Renal cortex interstitium (tissue), 11 donors: ENCODE results near the gene LARGE1. TPM values are rescaled to one million over a fixed set of nuclear protein-coding genes. Genes with fewer than 3 reads are reported as not detected.
A peak's percentile ranks its signal among the peaks of the same experiment; 100 is the strongest.

Experiments
- DNase-seq, 11 donors: peaks; one replicate each; pipeline ENCODE4 v3.0.0-alpha.2; 2013; ENCODE audit warnings: low read depth in 9 of 11, low spot score in 4 of 11; ENCODE audit errors: extremely low read depth in 1 of 11
- polyA plus RNA-seq, 3 donors: library from polyadenylated mRNA; unstranded; fragments of 120-200 nt; gene quantifications; one replicate each; pipeline ENCODE4 v1.2.1, GENCODE V29; 2013; ENCODE audit not compliant: insufficient read length in 3 of 3

Gene LARGE1
- polyA plus RNA-seq, 3 donors, result 24.6 to 27.8 (median 27.1) TPM

DNA sequence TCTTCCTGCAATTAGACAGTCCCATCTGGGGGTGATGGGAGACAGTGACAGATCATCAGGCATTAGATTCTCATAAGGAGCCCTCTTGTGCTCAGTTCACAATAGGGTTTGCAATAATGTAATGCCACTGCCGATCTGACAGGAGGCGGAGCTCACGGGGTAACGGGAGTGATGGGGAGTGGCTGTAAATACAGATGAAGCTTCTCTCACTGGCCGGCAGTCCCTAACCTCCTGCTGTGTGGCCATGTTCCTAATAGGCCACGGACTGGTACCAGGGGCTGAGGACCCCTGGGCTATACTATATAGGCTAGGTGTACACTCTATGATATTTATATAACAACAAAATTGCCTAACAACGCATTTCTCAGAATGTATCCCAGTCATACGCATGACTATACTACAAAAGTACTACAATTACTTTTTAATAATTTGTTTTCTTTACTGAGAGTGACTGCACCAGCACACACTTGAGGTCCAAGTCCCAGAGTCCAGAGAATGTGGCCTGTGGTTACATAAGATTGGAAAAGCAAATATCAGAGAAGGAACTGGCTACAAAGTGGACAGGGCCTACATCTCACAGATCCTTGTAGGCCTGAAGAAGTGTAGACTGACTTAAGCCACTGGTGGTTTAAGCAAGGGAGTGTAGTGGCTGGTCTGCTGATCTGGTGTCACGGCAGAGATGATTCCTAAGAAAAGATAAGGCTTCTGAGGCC lies 200.0 kb downstream of the LARGE1 start:
- DNase-seq, result no peak

DNA sequence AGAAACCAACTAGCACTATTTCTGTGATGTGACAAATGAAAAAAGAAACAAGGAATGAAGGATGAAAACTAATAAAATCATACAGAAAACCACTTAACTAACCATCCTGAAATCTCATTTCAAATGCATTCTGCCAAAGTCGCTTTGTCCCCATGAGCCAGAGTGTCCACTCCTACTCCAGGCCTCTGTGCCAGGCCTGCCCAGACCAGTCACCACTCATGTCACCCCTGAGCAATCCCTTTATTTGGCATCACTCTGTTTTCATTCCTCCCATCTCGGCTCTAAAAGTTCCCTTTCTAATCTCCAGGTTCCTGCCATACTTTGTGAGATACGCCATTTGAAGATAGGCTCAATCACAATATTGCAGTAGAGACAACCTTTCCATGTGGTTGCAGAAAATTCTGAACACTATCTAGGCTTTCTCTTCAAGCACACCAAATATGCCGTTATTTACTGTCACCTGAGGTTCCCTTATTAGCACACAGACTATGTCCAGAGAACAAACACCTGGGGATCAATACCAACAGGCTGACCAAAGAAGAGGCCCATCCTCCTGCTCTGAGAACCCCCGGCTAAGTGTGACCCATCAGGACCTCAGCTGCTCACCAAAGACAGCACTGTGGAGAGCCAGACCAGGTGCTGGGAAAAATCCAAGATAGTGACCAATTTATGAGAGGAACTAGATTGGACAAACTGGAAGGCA lies 202.4 kb downstream of the LARGE1 start:
- no peak for DNase-seq

DNA sequence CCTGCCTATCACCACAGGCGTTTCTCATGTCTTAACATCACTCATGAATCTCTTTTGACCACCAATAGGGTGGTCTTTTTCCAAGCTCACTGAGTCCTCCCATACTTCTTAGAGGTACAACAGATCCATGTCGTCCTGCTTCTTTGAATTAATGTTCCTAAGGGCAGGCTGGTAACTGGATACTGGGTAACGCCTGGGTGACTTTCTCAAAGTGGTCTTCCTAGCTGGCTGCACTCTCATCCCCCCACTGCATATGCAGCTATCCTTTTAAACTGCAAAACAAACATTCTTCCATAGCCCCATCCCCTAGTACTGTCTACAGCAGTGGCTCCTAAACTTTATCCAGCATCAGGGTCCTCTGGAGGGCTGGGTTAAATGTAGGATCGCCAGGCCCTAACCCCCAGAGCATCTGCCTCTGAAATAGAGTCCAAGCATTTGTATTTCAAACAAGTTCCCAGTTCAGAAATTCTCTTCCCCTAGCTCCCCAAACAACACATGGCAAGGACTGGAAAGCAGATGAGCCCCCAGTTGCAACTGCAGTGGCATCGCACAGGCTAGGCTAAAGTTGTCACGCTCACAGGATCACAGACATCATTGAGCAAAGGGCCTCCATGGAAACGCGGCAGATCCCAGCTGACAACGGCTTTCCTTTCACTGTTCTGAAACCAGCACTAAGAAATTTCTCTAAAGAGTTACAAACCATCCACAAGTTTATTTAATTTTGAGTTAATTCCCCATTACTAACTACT lies 204.9 kb downstream of the LARGE1 start:
- peak in 8 of 11 donors; percentile 10 to 55 (median 30) for DNase-seq

DNA sequence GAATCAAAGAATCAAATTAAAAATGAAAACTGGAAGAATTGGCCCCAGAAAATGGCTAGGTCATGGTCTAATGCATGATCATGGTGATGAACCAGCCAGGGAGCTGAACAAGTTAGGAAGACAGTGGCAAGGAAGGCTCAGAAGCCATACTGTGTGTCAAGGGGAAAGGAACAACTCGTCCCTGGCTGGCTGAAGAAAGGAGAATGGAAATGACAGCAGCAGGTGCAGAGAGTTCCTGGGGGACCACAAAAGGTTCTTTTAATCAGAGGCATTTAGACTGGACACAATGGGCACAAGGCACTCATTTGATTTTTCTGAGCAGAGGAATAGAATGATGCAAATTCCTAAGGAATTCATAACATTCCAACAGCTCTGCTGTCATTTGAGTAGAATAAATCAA lies 209.9 kb downstream of the LARGE1 start:
- no peak for DNase-seq

DNA sequence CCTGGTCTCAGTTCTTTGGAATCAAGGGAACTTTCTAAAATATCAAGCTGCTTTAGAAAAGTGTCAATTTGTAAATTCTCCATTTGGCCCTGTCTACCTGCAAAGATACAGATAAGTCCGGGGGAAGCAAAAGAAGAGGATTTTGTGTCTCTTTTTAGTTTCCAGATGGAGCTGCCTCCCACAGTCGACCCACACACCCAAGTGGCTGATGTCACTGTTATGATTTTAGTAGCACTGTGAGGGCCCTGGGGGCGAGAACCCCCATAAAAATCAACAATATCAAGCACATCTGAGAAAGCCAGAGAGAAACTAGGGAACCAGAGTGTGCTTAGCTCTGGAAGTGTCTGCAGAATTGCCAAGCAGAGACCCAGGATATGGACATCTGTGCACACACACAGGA lies 212.7 kb downstream of the LARGE1 start:
- DNase-seq, result no peak

DNA sequence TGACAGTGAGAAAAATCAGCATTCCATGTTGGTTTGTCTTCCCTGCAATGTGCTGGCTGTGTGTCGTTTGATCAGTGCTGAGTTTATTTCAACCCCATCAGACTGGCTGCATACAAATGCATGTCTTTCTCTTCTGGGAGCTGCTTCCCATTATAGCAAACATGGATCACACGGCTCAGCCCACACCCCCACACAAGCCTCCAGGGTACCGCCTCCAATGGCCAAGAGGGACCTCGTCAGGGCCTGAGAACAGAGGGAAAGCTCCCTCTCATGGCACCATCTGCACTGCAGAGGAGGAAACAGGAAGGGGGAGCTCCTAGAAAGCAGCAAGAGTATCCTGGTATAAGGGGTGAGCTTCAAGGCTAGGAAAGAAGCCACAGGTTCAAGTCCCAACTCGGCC lies 214.2 kb downstream of the LARGE1 start:
- no peak for DNase-seq

DNA sequence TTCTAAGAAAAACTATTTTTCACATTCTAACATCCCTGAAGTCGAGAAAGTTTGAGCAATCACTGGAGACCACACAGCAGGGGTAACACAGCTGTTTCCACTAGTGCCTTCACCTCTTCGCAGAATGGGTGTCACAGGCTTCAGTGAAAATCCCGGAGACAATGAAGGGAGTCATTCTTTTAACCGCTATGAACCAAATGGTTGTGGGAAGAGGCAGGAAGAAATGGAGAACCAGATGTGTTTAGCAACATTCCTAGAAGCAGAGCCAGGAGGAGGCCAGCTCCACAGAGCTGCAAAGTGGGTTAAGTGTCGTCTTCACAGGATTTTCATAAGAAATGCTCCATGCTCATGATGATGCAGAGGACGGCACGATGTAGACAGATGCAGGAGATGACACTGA lies 221.1 kb downstream of the LARGE1 start:
- no peak for DNase-seq

DNA sequence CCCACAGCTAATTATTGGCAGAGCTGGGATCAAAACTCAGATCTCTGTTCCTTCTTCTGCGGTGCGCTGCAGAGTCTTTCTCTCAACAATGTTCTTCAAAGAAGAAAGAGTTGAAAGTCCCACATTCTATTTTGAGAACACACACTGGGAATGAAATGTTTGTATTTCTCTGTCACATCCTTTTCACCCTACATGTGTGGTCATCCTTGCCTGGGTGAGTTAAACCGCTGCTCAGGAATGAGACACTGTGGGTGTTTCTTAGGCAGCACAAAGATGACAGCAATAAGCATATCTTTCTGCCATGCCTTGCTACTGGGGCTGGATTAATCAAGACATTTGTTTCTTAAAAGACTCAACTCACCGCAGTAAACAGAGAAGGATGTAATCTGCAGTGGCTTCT lies 222.6 kb downstream of the LARGE1 start:
- no peak for DNase-seq

DNA sequence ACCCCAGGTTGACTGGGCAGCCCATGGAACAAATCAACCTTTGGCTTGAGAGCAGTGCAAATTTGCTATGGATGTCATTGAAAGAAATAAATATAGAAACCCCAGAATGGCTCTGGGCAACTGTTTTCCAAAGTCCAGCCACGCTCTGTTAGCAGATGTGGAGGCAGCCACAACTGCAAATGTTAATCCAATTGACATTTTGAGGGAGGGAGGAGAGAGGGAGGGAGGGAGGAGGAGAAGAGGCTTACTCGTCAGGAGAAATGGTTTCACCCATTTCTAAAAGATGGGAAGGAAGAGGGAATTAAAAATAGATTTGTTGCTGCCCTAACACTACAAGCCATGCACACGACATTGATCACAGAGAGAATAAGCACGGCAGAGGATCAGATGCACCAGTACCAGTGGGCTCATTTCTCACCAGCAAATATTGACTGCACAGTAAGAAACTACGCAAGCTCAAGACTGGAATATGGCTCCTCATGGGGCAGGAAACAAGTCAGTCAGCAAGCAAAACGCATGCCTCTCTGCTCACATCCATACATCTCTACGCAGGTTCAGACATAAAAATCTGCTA lies 229.1 kb downstream of the LARGE1 start:
- no peak for DNase-seq

DNA sequence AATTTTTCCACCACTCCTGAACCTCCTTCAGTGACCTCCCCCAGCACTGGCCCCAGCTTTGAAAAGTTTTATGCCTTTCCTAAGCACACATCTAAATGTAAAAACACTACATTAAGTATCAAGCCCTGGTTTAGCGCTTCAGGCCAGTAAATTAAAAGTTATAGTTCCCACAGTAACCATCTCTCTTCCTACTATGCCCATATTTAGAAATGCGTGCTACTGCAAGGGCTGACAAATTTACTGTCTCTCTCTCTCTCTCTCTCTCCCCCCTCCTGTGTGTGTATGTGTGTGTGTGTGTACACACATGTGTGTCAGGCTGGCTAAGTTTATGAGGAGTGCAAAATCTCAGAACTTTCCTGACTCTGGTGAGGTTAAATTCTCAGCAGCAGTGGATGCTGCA lies 231.4 kb downstream of the LARGE1 start:
- peak in 8 of 11 donors; percentile 8 to 30 (median 18) for DNase-seq

DNA sequence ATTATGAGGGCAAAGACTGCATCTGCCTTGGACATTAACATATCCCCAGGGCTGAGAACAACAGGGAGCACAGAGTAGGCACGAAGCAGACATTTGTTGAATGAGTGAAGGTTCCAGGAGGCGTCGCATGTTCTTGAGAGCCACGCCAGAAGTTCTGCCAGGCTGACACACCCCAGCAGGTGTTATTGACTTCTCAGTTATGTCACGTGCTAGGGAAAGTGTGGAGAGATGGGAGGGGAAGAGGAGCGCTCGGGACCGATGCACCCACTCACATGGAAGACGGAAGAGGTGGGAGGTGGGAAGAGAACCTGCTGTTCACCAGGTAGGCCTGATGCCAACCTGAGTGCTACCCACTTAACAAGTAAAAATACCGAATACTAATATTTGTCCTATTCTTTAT lies 232.8 kb downstream of the LARGE1 start:
- DNase-seq, result no peak

DNA sequence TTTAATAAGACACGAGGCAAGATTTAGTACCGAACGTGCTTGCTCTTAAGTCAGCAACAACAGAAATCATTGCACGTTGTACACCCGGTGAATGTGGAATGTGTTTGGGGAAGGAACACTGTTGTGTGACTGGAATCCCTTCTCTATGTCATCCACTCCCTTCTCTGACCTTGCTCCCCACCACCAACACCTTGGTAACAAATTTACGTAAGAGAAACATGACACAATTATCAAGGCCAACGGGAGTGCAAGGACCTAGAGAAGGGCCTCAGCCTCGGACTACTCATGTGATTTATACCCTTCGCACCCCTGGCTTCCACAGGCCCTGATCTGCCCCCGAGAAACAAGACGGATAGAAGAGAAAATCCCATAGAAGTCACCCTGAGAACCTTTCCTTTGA lies 236.2 kb downstream of the LARGE1 start:
- peak in 7 of 11 donors; percentile 6 to 48 (median 27) for DNase-seq

DNA sequence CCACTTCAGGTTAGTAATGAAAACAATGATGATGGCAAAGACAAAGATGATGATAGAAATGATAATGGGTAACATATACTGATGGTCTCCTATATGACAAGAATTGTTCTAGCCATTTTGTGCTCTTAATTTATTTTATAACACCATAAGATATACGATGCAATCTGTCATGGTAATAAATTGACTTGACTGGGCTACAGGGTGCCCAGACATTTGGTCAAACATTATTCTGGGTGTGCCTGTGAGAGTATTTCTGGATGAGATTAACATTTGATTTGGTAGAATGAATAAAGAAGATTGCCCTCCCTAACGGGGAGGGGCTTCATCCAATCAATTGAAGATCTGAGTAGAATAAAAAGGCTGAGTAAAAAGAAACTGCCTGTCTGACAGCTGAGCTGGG lies 237.3 kb downstream of the LARGE1 start:
- DNase-seq, result no peak

DNA sequence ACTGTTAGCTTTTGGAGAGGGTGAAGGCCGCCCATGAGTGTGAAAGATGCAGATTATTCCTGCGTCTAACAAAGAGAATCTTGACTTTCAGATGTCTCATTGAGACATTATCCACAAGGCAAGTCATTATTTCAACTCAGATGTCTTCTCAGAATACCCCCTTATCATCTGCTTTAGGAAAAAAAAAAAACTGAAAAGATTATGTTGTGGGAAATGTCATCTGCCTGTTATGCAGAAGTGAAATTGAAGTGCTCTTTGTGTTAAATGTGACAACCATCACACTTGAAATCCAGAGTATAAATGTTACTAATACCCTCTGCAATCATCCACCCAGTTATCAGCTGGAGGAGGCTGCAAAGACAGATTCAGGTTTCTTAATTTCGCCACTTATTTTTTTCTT lies 239.6 kb downstream of the LARGE1 start:
- no peak for DNase-seq

DNA sequence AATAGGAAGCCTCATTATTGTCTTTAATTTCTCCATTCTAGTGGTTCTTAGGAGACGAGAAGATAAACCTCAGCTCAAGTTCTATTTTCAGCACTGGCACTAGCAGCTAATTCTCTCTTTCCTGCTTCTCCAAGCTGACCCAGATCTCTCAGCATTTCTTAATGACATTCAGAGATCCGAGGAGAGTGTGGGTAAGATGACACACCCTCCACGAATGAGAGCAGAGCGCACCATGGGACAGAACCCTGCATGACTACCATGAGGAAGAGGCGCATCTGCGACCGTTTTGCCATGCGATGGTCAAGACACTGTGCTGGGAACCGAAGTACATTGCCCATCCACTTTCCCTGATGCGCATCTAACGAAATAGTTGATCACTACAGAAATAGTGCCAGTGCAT lies 241.8 kb downstream of the LARGE1 start:
- DNase-seq, result no peak

DNA sequence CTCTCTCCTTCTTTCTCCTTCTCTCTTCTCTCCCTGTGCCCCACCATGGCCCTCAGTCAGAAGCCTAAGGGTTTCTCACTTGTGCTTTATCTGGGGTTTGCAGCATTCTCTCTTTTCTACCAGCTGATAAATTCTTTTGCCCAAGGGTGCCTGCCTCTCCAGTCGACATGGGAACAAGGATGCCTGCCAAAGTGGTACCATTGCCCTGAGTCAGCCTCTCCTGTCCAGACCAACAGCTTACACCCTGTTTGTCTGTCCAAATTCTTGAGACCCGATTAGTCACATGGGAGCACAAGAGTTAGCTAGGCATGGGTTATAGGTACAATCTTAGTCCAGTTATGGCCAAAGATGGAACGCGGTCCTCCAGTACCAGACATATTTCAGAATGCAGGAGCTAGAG lies 242.7 kb downstream of the LARGE1 start:
- no peak for DNase-seq

DNA sequence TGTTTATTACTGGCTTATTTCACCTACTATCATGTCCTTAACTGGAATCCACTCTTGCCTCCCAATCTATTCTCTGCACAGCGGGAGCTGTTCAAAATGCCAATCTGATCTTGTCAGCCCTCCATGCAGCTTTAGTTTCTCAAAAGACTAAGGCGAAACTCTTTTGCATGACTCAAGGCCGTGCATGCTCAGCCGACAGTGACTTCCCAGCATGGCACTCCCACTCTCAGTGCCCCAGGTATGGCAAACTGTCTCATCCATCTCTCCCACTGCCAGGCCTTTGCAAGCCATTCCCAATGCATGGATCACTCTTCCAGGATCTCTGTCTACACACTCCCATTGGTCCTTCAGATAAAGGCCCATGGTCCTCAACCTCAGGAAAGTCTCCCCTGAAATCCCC lies 245.9 kb downstream of the LARGE1 start:
- no peak for DNase-seq

DNA sequence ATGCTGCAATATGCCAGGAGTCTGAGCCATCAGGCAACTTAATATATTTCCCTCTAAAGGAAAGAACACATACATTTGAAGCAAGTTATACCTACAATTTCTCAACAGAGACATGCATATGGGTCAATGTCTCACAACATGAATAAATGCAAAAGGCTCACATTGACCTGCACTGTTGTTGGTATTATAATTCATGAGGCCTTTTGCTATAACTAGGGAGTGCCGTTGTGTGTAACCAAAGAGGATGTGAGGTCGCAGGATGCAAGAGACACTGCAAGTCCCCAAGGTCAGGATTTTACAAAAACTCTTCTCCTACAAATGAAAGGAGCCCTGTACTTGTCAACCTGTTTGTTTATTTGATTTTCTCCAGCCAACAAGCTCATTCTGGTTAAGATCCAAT lies 250.5 kb downstream of the LARGE1 start:
- DNase-seq, result no peak

DNA sequence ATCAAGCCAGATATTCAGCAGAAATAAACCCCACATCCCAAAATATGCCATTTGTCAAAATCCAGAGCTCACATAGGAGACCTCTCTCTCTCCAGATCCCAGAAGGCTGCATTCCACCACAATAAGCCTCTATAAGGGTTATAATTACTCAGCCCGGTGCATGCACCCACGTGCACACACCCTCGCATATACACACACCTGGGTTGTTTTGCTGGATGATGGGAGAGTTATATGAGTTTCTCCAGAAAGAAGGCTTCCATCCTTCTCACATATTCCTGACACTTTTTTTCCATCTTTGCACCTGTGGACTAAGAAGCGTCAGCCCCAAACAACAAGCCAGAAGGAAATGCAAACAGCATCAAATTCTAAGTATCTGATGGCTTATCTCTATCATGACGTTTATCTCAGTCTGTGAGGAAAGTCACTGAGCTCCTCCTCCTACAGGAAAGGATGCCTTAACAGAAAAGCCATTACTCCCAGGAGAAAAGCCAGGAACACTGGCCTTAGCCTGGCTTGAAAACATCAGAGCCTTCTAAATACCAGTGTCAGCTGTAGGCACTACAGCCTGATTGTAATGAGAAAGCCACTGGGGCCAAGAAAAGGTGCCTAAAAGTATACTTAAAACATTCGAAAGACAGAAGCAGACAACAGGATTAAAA lies 253.2 kb downstream of the LARGE1 start:
- DNase-seq, result no peak
